HepG2 (cell line): ENCODE data around the gene GPR137. TPM values are rescaled to one million over a fixed set of nuclear protein-coding genes. Genes with fewer than 3 reads are reported as not detected.
A peak's percentile ranks its signal among the peaks of the same experiment; 100 is the strongest.

Source experiments
- ARID4A ChIP-seq: sonication (generic); formaldehyde crosslinking; IDR thresholded peaks from 2 replicates; pipeline ENCODE4 v1.5.0; 2020; ENCODE audit warnings: mild to moderate bottlenecking, missing genetic modification reagents, borderline replicate concordance
- CTCF ChIP-seq: sonication (generic); formaldehyde crosslinking; IDR thresholded peaks from 2 replicates; pipeline ENCODE4 v1.5.0; 2020; ENCODE audit warnings: mild to moderate bottlenecking, missing genetic modification reagents, moderate library complexity
- HCFC1 ChIP-seq: fragments of 150-350 bp; IDR thresholded peaks from 2 replicates; pipeline ENCODE4 v1.6.1; 2014; ENCODE audit warnings: low read depth, low read length
- KLF16 ChIP-seq, 2 experiments: sonication (generic) in 1 of 2; formaldehyde crosslinking in 1 of 2; IDR thresholded peaks; 2 replicates each; pipeline versions ENCODE4 v1.6.1 to v1.8.0; 2016 to 2023; ENCODE audit warnings: missing genetic modification reagents in 2 of 2, missing compliant biosample characterization in 1 of 2
- MEF2D ChIP-seq: sonication (generic); formaldehyde crosslinking; IDR thresholded peaks from 2 replicates; pipeline ENCODE4 v1.5.1; 2020; ENCODE audit warnings: mild to moderate bottlenecking, missing genetic modification reagents
- MNT ChIP-seq: fragments of 450-650 bp; IDR thresholded peaks from 2 replicates; pipeline ENCODE4 v1.6.1; 2016
- NR2F1 ChIP-seq, 2 experiments: fragments of 450-650 bp in 1 of 2; formaldehyde crosslinking in 1 of 2; IDR thresholded peaks; 2 replicates each; pipeline versions ENCODE4 v1.5.0 to v1.6.1; 2016 to 2020; ENCODE audit warnings: mild to moderate bottlenecking in 1 of 2, missing compliant biosample characterization in 1 of 2, missing genetic modification reagents in 1 of 2, moderate library complexity in 1 of 2
- ONECUT2 ChIP-seq: sonication (generic); formaldehyde crosslinking; IDR thresholded peaks from 2 replicates; pipeline ENCODE4 v1.4.0; 2020; ENCODE audit warnings: missing genetic modification reagents
- PATZ1 ChIP-seq: sonication (generic); formaldehyde crosslinking; IDR thresholded peaks from 2 replicates; pipeline ENCODE4 v1.4.0; 2020; ENCODE audit warnings: missing genetic modification reagents
- RORA ChIP-seq: sonication (generic); formaldehyde crosslinking; IDR thresholded peaks from 2 replicates; pipeline ENCODE4 v1.5.0; 2020; ENCODE audit warnings: mild to moderate bottlenecking, missing genetic modification reagents, moderate library complexity
- SP2 ChIP-seq: sonication (generic); formaldehyde crosslinking; IDR thresholded peaks from 2 replicates; pipeline ENCODE4 v1.5.1; 2020; ENCODE audit warnings: mild to moderate bottlenecking, missing genetic modification reagents
- SP5 ChIP-seq: IDR thresholded peaks from 2 replicates; pipeline ENCODE4 v1.6.1; 2016; ENCODE audit warnings: low read depth, borderline replicate concordance
- TFDP2 ChIP-seq: sonication (generic); formaldehyde crosslinking; IDR thresholded peaks from 2 replicates; pipeline ENCODE4 v1.4.0; 2020; ENCODE audit warnings: missing genetic modification reagents
- ZBTB2 ChIP-seq: sonication (generic); formaldehyde crosslinking; IDR thresholded peaks from 2 replicates; pipeline ENCODE4 v1.8.0; 2022; ENCODE audit warnings: low read depth, missing genetic modification reagents
- ZSCAN31 ChIP-seq: sonication (generic); formaldehyde crosslinking; IDR thresholded peaks from 2 replicates; pipeline ENCODE4 v1.5.0; 2020; ENCODE audit warnings: low read depth, mild to moderate bottlenecking, missing genetic modification reagents
- polyA plus RNA-seq, 8 experiments: library from polyadenylated mRNA; depleted of rRNA in 3 of 8; stranded (reverse) in 7 of 8; unstranded in 1 of 8; fragments of >200 nt; fragmentation: Illumina TruSeq in 4 of 8; extraction: Trizol in 4 of 8; gene quantifications; 2 replicates each; pipeline versions ENCODE4 v1.2.1 to v1.2.3, GENCODE V29; 2011 to 2016; ENCODE audit warnings: low read depth in 4 of 8, missing spikeins in 1 of 8, mixed read lengths in 1 of 8; ENCODE audit not compliant: insufficient read depth in 1 of 8
- total RNA-seq, 5 experiments: library from RNA; depleted of rRNA; stranded (reverse); fragments of >200 nt; fragmentation: Illumina TruSeq; extraction: Trizol; gene quantifications; 2 replicates each; pipeline ENCODE4 v1.2.3, GENCODE V29; 2016; ENCODE audit warnings: low read depth in 1 of 5

Gene GPR137
- total and polyA plus RNA-seq, 2 of the 13 experiments (the other 11 are each of a cell fraction or from before 2014, with no cell fraction given), result 8.5 to 13.2 TPM

GRCh38 chr11:64305075-64305690 lies 19.5 kb downstream of the GPR137 start, which contains the start of gene ESRRA (continued):
- TF ChIP-seq KLF16 (CRISPR knock-in tag; IDR thresholded peaks at IDR 0.05) (peak in 1 of 2 experiments; percentile 17; a peak in 1 of 4 replicates), SP2 (CRISPR knock-in tag) (peak; percentile 57), NR2F1 (CRISPR knock-in tag; IDR thresholded peaks at IDR 0.05) (no peak), ARID4A (CRISPR knock-in tag) (no peak), ZBTB2 (CRISPR knock-in tag) (peak; percentile 61), MNT (0 out of 2 replicates have a peak, but pooled peaks have one; percentile 7), SP5 (CRISPR knock-in tag) (peak; percentile 48; the same call in 1 of the 2 replicates), ONECUT2 (CRISPR knock-in tag) (no peak), RORA (no peak), MEF2D (CRISPR knock-in tag) (0 out of 2 replicates have a peak, but pooled peaks have one; percentile 1), CTCF (CRISPR knock-in tag) (no peak), HCFC1 (peak; percentile 11; the same call in 1 of the 2 replicates), ZSCAN31 (no peak), PATZ1 (CRISPR knock-in tag) (peak; percentile 72), TFDP2 (CRISPR knock-in tag) (peak; percentile 72)
